KG1 (cell line): Measurements from ENCODE around the gene DHX58.

ENCODE experiments used
- DNase-seq: peaks from one replicate; lab custom pipeline; 2025; lab: John Stamatoyannopoulos, UW

DHX58 gene

DNA sequence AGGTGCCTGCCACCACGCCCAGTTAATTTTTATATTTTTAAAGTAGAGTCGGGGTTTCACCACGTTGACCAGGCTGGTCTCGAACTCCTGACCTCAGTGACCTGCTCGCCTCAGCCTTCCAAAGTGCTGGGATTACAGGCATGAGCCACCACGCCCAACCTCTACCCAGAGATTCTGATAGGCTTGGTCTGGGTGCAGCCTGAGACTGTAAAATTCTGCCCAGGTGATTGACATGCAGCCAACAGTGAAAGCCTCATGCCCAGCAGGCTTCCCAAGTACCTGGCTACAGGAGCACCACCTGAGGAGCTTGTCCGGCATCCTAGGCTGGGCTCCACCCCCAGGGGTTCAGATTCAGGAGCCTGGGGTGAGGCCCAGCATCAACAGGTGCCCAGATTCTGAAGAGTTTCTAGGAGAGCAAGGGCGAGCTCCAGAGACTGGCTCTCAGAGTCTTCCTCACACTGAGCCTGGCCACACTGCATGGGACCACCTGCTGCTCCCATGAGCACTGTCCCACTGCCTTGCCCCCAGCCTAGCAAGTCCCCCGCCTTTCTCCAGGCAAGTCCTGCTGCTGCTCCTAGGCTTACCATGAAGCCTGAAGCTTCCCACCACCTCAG is 30.9 kb downstream of the DHX58 start:
- no peak for DNase-seq

DNA sequence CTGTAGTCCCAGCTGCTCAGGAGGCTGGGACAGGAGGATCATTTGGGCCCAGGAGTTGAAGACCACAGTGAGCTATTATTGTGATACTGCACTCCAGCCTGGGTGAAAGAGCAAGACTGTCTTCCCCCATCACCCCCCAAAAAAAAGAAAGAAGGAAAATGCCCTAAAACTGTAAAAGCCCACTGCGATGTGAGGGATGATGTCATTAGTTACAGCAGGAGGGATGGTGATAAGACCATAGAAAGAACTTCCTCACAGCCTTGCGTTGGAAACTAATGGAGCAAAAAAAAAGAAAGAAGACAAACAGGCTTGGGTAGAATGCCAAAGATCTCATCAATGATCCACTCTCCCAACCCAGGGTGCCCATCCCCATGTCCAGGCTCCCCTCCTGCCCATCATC is 33.0 kb downstream of the DHX58 start:
- no peak for DNase-seq

DNA sequence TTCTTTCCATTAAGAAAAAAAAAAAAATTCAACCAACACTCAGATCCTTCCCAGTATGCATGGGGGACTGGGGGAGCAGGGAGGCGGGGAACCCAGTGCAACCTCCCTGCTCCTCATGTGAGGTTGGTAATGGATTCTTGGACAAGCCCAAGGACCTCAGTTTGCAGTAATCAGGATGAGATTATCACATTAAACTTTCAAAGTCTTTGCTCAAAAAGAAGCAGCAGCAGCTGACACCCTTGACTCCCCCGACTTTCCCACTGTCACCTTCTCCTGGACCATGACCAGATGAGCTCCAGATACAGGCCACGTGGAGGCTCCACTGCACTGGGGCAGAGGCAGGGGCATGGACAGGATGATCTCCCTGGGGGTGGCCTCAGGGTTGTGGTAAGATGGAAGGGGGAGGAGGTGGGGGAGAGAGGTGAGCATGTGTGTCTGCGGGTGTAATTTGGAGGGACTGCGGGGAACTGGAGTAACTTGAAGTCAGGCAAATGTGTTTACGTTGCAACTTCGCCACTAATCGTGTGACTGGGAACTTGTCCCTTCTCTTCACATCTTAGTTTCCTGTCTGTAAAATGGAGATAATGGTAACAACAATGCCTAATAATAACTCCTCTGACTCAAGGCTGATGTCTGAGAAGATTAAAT is 34.0 kb downstream of the DHX58 start:
- no peak for DNase-seq

DNA sequence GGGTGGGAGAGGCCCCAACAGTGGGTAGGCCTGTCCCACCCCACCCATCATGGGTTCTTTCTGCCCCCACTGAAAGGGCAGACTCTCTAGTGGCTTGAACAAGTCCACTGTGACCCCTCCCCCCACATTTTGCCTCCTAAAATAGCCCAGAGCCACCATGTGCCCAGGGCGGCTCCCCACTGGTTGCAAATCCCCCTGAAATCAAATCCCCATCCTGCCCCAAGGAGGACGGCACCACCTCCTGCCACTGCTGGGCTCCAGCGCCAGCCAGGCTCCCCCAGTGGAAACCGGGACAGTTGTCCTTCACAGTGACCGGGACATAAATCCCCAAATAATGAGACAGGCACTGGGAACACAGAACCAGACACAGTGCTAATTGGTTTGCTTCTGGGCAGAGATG is 34.8 kb downstream of the DHX58 start:
- no peak for DNase-seq

DNA sequence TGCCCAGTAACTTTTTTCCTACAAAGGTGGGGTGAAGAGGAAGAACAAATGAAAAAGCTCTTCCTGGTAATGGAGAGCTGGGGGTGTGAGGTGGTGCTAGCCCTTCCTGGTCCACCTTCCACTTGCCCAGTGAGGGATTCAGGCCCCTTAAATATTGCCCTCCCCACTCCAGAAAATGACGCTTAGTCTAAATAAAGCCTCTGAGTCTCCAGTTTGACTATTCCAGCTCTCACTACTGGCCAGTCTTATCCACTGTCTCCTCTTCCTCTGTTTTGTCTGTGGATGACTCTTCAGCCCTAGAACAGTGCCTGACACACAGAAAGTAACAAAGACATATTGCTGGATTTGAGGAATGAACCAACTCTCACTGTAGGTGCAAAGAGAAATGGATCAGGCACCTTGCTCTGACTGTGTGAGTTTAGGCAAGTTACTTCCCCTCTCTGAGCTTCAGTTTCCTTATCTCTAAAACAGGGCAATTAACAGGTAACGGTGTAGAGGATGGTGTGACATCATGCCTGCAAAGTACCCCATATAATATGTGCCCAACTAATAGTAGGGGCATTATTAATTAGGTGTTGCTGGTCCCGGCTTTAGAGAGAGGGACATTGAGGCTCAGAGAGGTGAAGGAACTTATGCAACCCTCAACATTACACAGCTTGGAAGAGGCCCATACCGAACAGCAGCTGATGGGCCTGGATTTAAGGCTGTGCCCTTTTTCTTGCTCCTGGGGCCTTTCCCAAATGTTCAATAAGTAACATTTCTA is 35.5 kb downstream of the DHX58 start:
- DNase-seq: no peak

DNA sequence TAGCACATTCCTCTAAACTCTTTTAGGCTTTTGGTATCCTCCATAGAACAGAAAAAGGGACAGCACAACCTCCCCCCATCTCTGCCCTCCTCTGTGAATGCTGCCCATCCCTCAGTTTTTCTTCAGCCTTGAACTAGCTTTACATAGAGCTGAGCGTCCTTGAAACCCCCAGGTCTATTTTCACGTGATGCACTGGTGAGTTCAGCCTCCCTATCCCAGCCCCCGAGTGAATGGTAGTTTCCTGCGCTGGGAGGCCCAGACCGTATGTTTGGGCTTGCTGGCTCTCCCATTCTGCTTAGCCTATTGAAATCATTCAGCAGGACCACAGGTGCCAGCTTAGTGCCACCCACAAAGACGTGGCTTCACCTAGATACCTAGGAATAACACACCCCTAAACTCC is 36.7 kb downstream of the DHX58 start:
- DNase-seq: no peak

DNA sequence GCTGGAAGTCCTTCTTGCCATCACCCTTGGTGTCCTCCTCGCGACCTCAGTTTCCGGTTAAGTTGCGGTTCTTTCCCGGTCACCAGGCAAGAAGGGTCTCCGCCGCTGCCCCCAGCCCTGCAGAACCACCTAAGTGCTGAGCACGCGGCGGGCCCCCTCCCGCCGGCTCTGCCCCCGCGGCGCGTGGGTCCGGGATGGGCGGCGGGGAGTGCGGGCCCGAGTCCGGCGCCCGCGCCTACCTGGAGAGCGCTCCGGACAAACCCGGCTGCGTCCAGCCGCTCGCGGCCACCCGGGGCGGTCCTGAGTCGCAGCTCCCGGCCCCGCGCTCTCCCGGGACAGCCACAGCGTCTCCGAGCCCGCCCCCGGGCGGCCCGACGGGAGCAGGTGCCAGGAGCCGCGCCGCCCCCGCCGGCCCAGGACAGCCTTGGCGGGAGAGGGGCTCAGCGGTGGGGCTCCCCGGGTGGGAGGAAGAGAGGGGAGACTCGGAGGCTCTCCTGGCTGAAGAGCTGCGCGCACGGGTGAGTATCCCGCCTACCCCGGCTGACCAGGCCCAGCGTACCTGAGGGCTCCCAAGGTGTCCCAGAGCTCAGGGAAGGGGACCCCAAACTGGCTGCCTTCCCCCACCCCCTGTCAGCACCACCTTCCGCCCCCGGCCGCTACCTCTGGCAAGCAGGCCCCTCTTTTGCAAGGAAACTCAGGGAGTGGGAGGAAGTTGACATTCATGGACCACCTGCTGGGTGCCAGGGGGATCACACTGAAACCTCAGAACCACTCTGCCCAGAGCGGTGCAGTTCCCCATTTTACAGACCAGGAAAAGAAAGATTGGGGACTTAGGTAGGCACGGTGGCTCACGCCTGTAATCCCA is 40.0 kb downstream of the DHX58 start:
- DNase-seq: peak; percentile 8

DNA sequence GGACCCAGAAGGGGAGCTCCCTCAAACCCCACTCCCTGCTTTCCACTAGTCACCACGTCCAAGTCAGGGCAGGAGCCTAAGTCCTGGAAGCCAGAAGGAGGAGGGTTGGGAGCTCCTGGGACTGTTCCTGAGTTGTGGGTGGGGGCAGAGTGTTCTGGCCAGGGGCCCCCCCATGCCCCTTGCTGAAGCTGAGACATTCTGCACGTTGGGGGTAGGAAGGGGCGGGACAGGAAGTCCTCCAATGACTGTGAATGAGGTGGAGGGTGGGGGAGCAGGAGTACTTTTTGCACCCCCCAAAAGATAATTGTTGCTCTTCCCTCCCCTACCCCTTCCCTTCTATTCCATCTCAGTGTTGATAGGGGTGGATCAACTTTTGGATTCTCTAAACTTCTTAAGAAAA is 40.7 kb downstream of the DHX58 start:
- DNase-seq: peak; percentile 34

DNA sequence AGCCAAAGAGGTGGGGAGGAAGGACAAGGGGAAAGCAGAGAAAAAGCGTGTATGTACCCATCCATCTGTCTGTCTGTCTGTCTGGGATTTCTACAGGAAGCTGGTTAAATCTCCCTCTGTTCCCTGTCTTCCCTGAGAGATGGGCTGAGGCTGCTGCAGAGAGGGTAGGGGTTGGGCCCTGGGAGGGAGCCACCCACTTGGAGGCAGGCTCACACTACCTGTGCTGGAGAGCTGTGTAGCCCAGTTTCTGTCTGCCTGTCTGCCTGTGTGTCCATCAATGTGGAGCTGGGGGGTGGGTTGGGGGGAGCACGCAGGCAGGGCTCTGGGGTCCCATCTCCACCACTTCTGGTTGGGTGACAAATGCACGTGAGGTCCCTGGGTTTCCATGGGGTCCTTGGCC is 43.5 kb downstream of the DHX58 start:
- DNase-seq: no peak

DNA sequence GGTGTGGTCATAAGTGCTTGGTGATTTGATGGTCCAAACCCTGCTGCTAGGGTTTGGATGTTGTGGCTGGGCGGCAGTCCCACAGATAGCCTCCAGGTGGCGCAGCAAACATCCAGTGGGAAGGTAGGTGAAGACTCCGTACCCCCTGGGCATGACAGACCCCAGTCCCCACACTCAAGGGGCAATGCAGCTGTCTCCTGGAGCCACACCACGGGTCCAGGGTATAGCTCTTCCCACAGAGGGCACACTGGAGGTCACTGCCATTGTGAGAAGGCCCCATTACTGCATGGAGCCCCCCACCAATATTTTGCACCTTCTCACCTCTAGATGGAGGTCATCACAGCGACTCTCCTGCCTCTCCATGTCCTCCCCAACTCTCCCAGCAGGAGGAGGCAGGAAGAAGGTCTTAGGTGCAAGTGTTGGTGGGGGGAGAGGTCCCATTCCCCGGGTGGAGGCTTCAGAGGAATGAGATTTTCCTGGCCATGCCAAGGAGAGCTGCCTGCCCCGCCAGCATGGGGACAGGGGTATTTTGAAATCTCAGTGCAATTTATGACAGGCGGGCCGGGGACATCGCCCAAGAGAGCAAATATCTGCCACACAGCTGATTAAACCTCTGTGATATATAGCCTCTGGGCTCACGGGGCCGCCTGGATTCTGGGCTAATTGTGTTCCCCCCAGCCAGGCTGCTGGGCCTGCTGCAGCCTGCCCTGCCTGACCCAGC is 45.0 kb downstream of the DHX58 start:
- DNase-seq: peak; percentile 44

DNA sequence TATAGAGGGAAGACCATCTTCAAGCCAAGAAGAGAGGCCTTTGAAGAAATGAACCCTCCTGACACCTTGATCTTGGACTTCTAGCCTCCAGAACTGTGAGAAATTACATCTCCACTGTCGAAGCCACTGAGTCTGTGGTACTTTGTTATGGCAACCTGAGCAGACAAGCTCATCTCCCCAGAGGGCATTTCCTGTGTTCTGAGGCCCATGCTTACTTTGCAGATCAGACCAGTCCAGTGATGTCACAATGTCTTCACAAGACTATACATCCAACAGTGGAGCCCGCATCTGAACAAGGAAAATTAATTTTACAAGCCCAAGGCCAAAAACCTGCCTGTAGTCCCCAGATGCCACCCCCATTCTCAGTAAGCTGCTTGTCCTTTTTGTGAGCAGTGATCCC is 47.3 kb downstream of the DHX58 start:
- no peak for DNase-seq

DNA sequence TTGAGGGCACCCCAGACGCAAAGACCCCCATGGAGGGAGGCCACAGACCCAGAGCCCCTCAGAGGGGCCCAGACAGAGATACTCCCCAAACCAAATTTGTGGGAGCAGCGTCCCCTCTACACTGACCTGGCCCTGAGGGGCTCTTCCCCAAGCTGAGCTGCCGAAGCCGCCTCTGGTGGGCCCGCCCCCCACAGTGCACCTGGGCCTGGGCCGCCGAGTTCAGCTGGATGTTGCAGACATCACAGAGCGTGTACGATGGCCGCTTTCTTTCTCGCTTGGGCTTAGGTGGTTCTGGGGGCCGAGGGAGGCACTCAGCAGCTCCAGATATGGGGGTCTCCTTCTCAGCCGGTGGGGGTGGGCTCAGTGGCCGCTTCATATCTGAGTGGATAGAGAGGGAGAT is 49.8 kb downstream of the DHX58 start:
- DNase-seq: no peak

DNA sequence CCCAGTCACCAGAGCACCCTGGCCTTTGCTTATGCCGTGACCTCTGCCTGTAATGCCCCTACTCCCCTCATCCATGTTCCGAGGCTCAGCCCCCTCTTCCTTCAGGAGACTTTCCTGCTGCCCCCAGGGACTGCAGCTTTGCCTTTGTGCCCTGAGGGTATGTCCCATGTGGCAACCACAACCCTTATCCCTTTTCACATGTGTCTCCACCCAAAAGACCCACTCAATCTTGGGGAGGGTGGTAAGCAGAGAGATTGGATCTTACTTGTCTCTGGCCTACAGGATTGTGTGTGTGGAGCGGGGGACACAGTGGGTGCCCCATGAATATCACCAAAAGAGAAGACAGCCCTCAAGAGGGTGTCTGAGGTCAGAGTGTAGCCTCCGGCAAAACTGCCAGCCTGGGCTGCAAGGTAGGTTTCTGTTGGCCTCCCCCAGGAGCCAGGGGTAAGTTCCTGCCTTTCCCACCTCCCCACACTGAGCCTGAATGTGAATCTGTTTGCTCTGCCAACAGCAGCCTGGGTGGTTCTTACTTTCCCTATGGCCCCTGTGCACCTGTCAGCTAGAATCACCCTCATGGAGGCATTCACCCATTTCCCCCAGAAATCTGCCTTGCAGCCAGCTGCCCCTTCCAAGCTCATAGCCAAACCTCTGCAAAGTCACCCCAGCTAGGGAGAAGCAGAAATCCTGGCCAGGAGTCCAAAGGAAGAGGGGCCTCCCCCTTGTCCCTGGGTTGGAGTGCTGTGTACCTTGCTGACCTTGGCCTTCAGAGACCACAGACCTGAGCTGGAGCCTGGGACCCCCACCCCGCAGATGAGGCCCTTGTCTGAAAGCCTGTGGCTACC is 50.6 kb downstream of the DHX58 start:
- no peak for DNase-seq

DNA sequence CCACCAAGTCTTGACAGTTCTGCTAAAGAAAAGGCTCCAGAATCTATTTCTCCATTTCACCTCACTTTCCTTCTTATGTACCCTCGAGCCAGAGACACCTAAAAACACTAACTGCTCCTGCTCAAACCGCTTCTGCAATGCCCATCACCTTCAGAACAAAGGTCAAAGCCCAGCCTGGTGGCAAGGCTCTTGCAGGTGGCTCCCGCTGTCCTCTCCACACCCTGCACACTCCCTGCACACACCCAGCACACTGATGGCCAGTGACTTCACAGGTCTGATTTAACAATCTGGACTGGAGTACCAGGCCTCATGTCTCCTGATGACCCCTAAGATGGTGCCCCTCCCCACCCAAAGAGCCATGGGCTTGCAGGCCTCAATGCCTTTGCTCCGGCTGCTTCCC is 52.3 kb downstream of the DHX58 start:
- no peak for DNase-seq

DNA sequence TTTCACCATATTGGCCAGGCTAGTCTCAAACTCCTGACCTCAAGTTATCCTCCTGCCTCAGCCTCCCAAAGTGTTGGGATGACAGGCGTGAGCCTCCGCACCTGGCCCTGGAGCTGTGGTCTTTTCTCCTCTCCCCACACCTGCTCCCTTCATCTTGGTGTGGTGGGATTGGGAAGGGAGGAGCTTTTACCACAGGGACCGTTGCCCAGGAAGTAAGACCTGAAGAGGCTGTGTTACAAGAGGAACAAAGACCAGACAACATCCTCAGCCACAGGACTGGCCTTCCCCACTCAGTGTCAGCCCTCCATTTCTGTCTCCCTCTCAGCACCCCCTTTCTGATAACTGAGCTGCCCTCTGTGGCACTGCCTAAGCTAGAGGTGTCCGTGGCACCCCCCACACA is 52.7 kb downstream of the DHX58 start:
- DNase-seq: no peak

DNA sequence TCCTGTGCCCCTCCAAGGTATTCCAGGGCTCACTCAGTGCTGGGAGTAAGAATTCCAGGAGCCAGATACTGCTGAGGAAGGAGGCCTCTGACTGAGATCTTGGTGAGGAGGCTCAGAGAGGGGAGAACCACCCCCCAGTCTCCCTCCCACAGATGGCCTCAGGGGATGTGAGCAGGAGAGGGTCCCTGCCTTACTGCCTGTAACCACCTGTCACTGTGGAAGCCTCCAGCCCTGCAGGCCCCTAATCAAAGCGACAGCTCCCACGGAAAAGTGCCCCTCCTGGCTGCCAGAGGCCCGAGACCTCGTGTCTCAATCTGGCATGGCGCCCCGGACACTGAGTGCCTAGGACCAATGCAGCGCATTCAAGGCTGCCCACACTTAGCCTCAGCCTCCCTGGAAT is 54.5 kb downstream of the DHX58 start:
- no peak for DNase-seq

DNA sequence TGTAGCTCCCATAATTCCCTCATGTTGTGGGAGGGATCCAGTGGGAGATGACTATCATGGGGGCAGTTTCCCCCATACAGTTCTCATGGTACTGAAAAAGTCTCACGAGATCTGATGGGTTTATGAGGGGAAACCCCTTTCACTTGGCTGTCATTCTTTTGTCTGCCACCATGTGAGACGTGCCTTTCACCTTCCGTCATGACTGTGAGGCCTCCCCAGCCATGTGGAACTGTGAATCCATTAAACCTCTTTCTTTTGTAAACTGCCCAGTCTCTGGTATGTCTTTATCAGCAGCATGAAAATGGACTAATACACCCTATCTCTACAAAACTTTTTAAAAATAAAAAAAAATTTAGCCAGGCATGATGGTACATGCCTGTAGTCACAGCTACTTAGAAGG is 55.9 kb downstream of the DHX58 start:
- DNase-seq: no peak

DNA sequence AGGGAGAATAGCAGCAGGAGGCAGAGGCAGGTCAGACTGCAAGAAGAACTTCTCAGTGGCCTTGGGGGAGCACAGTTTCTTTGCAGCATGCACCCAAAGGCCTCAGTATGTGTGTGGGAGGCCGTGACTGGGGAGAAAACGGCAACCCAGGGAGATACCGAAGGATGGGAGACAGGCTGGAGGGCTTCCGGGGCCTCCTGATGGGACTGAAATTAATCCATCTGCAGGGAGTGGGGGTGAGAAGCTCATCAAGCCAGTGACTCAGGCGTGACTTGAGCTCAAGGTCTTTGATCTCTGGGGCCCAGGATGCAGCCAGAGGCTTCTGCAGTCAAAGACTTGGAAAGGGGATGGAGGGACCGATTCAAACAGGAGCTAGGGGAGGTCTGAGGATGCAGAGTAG is 57.0 kb downstream of the DHX58 start:
- no peak for DNase-seq

DNA sequence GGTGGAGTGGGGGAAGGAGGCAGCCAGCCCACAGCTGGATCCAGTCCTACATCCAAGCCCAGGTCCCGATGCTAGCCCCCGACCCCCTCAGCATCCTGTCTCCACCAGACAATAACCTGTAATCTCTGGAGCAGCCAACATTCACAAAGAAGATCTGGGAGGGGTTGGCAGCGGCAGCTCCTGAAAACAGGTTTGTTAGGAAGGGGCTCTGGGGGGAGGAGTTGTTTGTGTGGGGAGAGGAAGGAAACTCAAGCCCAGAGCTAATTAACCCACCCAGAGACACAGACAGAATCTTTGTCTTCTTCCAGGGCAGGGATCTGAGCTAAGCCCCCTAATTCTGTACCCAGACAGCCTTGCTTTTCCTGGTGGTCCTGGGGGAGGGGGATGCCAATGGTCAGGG is 57.5 kb downstream of the DHX58 start:
- DNase-seq: no peak

DNA sequence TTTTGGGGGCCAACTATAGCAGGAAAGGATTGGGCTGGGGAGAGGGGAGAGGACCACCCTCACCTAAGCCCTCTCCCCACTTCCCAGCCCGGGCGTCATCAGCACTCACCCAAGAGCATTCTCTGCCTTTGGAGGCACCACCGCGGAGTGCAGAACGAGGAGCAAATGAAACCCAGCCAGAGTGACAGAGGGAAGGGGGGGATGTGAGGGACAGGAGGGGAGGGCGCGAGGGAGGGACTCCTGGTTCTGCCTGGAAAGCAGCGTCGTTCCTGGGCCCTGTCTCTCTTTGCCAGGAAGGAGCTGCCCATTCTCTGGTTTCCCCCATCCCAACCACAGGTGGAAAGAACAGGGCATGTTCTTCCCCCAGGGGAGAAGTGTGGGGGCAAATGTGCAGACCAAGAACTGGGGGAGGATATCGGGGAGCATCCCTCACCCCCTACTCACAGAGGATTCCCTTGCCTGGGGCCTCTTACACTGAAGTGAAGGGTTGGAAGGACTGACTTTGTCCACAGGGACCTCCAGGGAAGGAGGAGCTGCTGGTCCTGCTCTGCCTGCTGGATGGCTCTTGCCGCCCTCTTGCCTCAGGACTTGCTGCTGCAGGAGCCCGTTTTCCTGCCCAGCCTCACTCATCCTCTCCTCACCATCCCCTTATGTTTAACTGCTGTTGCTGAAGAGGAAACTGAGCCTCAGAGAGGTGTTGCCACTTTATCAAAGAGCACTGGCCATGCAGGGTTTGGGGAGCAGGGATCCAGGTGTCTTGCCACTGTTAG is 58.6 kb downstream of the DHX58 start:
- no peak for DNase-seq
